ENCODE measurements around the gene WNT7B.

Gene WNT7B

GRCh38 chr22:46003271-46004091, 26.5 kb upstream of the WNT7B start:
- Histone ChIP-seq H3K27me3 (ENCODE audit: insufficient read depth, low read depth) (peaks cover 28% of the 10 kb centered on the region; the same call in 1 of the 2 replicates), H3K27ac (no peak overlapping the region), H3K79me2 (ENCODE audit: insufficient read depth, low read depth) (no peaks in the 10 kb centered on the region), H3K36me3 (ENCODE audit: insufficient read depth) (no peaks in the 10 kb centered on the region), H3K4me1 (ENCODE audit: low read depth, poor library complexity, severe bottlenecking) (no peaks in the 10 kb centered on the region), H4K20me1 (ENCODE audit: insufficient read depth) (no peaks in the 10 kb centered on the region), H3K4me3 (IDR thresholded peaks at IDR 0.05; ENCODE audit: insufficient read depth, low read depth, low read length) (no peak overlapping the region), H3K4me2 (no peak overlapping the region), H3K9ac (no peak overlapping the region), H2AFZ (ENCODE audit: low read depth) (no peak overlapping the region)
- TF ChIP-seq CTCF (conservative IDR thresholded peaks at IDR 0.05; ENCODE audit: low read depth, low read length), result no peak

- peaks cover 34% of the 10 kb centered on the region; the same call in 1 of the 2 replicates for H3K27me3 ChIP-seq (ENCODE audit: insufficient read depth, low read depth)
- no peak overlapping the region for H3K4me2 ChIP-seq
- no peaks in the 10 kb centered on the region for H3K4me1 ChIP-seq (ENCODE audit: low read depth, poor library complexity, severe bottlenecking)
- H3K36me3 ChIP-seq (ENCODE audit: insufficient read depth), result no peaks in the 10 kb centered on the region
- no peak overlapping the region for H3K9ac ChIP-seq
- H2AFZ ChIP-seq (ENCODE audit: low read depth), result no peak overlapping the region
- H3K4me3 ChIP-seq (IDR thresholded peaks at IDR 0.05; ENCODE audit: insufficient read depth, low read depth, low read length), result no peak overlapping the region
- no peak overlapping the region for H3K27ac ChIP-seq
- no peaks in the 10 kb centered on the region for H3K79me2 ChIP-seq (ENCODE audit: insufficient read depth, low read depth)
- H4K20me1 ChIP-seq (ENCODE audit: insufficient read depth), result no peaks in the 10 kb centered on the region
- no peak for TF ChIP-seq CTCF (conservative IDR thresholded peaks at IDR 0.05; ENCODE audit: low read depth, low read length)
These were observed 25.9 kb upstream of the WNT7B start for GRCh38 chr22:46002757-46003270.

GRCh38 chr22:46001426-46002106, 24.6 kb upstream of the WNT7B start:
- H3K36me3 ChIP-seq (ENCODE audit: insufficient read depth), result no peaks in the 10 kb centered on the region
- no peaks in the 10 kb centered on the region for H4K20me1 ChIP-seq (ENCODE audit: insufficient read depth)
- H3K27me3 ChIP-seq (ENCODE audit: insufficient read depth, low read depth), result peaks cover 47% of the 10 kb centered on the region; the same call in 1 of the 2 replicates
- H2AFZ ChIP-seq (ENCODE audit: low read depth), result no peak overlapping the region
- H3K27ac ChIP-seq, result no peak overlapping the region
- H3K79me2 ChIP-seq (ENCODE audit: insufficient read depth, low read depth), result no peaks in the 10 kb centered on the region
- H3K4me2 ChIP-seq, result no peak overlapping the region
- no peak overlapping the region for H3K4me3 ChIP-seq (IDR thresholded peaks at IDR 0.05; ENCODE audit: insufficient read depth, low read depth, low read length)
- no peak for TF ChIP-seq CTCF (conservative IDR thresholded peaks at IDR 0.05; ENCODE audit: low read depth, low read length)
- no peaks in the 10 kb centered on the region for H3K4me1 ChIP-seq (ENCODE audit: low read depth, poor library complexity, severe bottlenecking)
- no peak overlapping the region for H3K9ac ChIP-seq

- Histone ChIP-seq H3K4me2 (no peak overlapping the region), H3K27ac (no peak overlapping the region), H3K4me1 (ENCODE audit: low read depth, poor library complexity, severe bottlenecking) (no peaks in the 10 kb centered on the region)
These were observed 24.1 kb upstream of the WNT7B start for GRCh38 chr22:46001046-46001425.

More at GRCh38 chr22:46001046-46001425, 24.1 kb upstream of the WNT7B start:
- Histone ChIP-seq H4K20me1 (ENCODE audit: insufficient read depth) (no peaks in the 10 kb centered on the region), H3K27me3 (ENCODE audit: insufficient read depth, low read depth) (peaks cover 52% of the 10 kb centered on the region; the same call in 1 of the 2 replicates), H3K79me2 (ENCODE audit: insufficient read depth, low read depth) (no peaks in the 10 kb centered on the region), H3K9ac (no peak overlapping the region), H3K4me3 (IDR thresholded peaks at IDR 0.05; ENCODE audit: insufficient read depth, low read depth, low read length) (no peak overlapping the region), H3K36me3 (ENCODE audit: insufficient read depth) (no peaks in the 10 kb centered on the region), H2AFZ (ENCODE audit: low read depth) (no peak overlapping the region)
- TF ChIP-seq CTCF (conservative IDR thresholded peaks at IDR 0.05; ENCODE audit: low read depth, low read length), result no peak
